ENCODE results near the gene CPT1B.

DNA sequence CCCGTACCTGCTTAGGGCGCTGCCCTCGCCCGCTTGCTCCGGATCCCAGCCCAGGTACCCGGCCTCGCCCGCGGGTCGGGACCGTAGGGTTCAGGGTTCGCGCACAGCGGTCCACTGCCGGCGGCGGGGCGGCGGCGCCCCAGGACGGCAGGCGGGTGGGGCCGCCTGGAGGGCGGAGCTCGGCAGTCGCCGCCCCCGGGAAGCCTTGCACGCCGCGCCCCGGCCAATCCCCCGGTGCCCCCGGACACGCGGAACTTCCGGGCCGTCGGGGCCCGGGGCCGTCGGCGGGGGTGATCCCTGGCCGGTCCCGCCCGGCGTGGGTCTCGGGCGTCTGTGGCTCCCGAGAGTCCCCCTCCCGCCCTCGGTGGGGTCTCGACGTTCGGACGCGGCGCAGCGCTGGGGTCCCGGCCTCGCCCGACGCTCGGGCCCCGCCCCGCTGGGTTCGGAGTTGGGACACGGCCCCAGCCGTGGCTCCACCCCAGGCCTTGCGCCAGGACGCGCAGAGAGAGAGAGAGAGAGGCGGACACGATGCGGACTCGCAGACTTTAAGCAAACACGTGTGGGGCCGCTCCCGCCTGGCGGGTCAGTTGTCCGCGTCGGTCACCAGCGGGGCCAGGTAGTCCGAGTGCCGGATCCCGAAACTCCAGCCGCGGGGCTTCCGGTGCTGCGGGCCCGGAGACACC lies 48.2 kb downstream of the CPT1B start, which contains the start of gene TYMP:
- no peak for TF ChIP-seq EZH2 (IDR thresholded peaks at IDR 0.05; ENCODE audit: borderline replicate concordance, low read depth, low read length, severe bottlenecking)
- TF ChIP-seq, protein P1, sequence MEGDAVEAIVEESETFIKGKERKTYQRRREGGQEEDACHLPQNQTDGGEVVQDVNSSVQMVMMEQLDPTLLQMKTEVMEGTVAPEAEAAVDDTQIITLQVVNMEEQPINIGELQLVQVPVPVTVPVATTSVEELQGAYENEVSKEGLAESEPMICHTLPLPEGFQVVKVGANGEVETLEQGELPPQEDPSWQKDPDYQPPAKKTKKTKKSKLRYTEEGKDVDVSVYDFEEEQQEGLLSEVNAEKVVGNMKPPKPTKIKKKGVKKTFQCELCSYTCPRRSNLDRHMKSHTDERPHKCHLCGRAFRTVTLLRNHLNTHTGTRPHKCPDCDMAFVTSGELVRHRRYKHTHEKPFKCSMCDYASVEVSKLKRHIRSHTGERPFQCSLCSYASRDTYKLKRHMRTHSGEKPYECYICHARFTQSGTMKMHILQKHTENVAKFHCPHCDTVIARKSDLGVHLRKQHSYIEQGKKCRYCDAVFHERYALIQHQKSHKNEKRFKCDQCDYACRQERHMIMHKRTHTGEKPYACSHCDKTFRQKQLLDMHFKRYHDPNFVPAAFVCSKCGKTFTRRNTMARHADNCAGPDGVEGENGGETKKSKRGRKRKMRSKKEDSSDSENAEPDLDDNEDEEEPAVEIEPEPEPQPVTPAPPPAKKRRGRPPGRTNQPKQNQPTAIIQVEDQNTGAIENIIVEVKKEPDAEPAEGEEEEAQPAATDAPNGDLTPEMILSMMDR (IDR thresholded peaks at IDR 0.05; ENCODE audit: borderline replicate concordance, extremely low read depth, low read length, poor library complexity, severe bottlenecking) = no peak

Data from DND-41 (cell line).